ENCODE data around the gene SYCE1. TPM values are rescaled to one million over a fixed set of nuclear protein-coding genes. Genes with fewer than 3 reads are reported as not detected.
"Not testable (repeated sequence)": the region's sequence is repeated elsewhere in the genome, so short reads cannot be mapped to it uniquely, and the experiment has no call there.

SYCE1 gene
- total and polyA plus RNA-seq, 2 of the 4 experiments (the other 2 are of a cell fraction), result not detected

- H4K91ac ChIP-seq (ENCODE audit: insufficient read depth, low read depth, low read length); H3K9me1 ChIP-seq (ENCODE audit: insufficient read depth, low read length); H3K9ac ChIP-seq (ENCODE audit: low read depth, low read length); H4K5ac ChIP-seq (ENCODE audit: low read depth, low read length); H3K36me3 ChIP-seq (ENCODE audit: control insufficient read depth, insufficient read depth, low read length); H4K8ac ChIP-seq (ENCODE audit: low read depth in 2 of 2, low read length in 2 of 2); ATAC-seq (ENCODE audit: low read depth); H3K18ac ChIP-seq (ENCODE audit: low read depth, low read length); BruUV-seq (replicated peaks); H3K4me1 ChIP-seq (ENCODE audit: control insufficient read depth, insufficient read depth, low read length); H2BK20ac ChIP-seq (ENCODE audit: low read depth, low read length); H2AFZ ChIP-seq (replicated peaks; ENCODE audit: low read length, poor library complexity); DNase-seq; dilution Hi-C loops (cut with HindIII; ENCODE audit: low sequenced_read_pairs, unreplicated experiment); H2BK5ac ChIP-seq (ENCODE audit: low read depth, low read length, poor library complexity, severe bottlenecking); H3K79me1 ChIP-seq (ENCODE audit: low read depth in 1 of 2, low read length in 2 of 2); H3K4ac ChIP-seq (ENCODE audit: low read depth, low read length); H3K4me3 ChIP-seq (ENCODE audit: insufficient read depth, low read depth, low read length); H2AK9ac ChIP-seq (replicated peaks; ENCODE audit: low read depth, low read length, poor library complexity); CTCF ChIA-PET; H2BK15ac ChIP-seq (ENCODE audit: low read depth, low read length); H3K14ac ChIP-seq (replicated peaks; ENCODE audit: low read depth, low read length); H3K23ac ChIP-seq (ENCODE audit: low read depth, low read length); H4K20me1 ChIP-seq (ENCODE audit: insufficient read depth, low read length); H3K27me3 ChIP-seq (ENCODE audit: control insufficient read depth, insufficient read depth, low read length); H2BK120ac ChIP-seq (ENCODE audit: low read depth, low read length); H3K4me2 ChIP-seq (ENCODE audit: low read depth, low read length); H3K27ac ChIP-seq (ENCODE audit: insufficient read depth, low read length); POLR2A ChIA-PET (ENCODE audit: unreplicated experiment); intact Hi-C loops (cut with micrococcal nuclease); H3K56ac ChIP-seq (ENCODE audit: extremely low read depth, insufficient read depth, low read length); H2AK5ac ChIP-seq (ENCODE audit: low read depth, low read length): not testable (repeated sequence)
- peaks cover 20% of the 10 kb centered on the region for H3K9me3 ChIP-seq (ENCODE audit: control insufficient read depth, insufficient read depth, low read length)
- WGBS, 2 experiments (ENCODE audit: extremely low coverage in 2 of 2, insufficient read length in 1 of 2), result no CpG with 5 or more reads among the region's 21 CpGs
- in situ Hi-C loops (cut with MboI; ENCODE audit: low sequenced_read_pairs), result loop anchor here (5.0 kb wide), 1 partner anchor 132 kb away; no protein-coding TSS in a partner anchor
Measured at GRCh38 chr10:133569801-133570200, 4.4 kb upstream of the SYCE1 start.

GRCh38 chr10:133568831-133569527 lies 3.6 kb upstream of the SYCE1 start:
- H4K5ac ChIP-seq (ENCODE audit: low read depth, low read length); H2BK20ac ChIP-seq (ENCODE audit: low read depth, low read length); H3K56ac ChIP-seq (ENCODE audit: extremely low read depth, insufficient read depth, low read length); H3K79me1 ChIP-seq (ENCODE audit: low read depth in 1 of 2, low read length in 2 of 2); H3K9ac ChIP-seq (ENCODE audit: low read depth, low read length); BruUV-seq (replicated peaks); H3K18ac ChIP-seq (ENCODE audit: low read depth, low read length); DNase-seq; H2BK5ac ChIP-seq (ENCODE audit: low read depth, low read length, poor library complexity, severe bottlenecking); H4K91ac ChIP-seq (ENCODE audit: insufficient read depth, low read depth, low read length); H3K9me1 ChIP-seq (ENCODE audit: insufficient read depth, low read length); H2AK9ac ChIP-seq (replicated peaks; ENCODE audit: low read depth, low read length, poor library complexity); H3K14ac ChIP-seq (replicated peaks; ENCODE audit: low read depth, low read length); dilution Hi-C loops (cut with HindIII; ENCODE audit: low sequenced_read_pairs, unreplicated experiment); H2AFZ ChIP-seq (replicated peaks; ENCODE audit: low read length, poor library complexity); H3K27me3 ChIP-seq (ENCODE audit: control insufficient read depth, insufficient read depth, low read length); H3K4ac ChIP-seq (ENCODE audit: low read depth, low read length); intact Hi-C loops (cut with micrococcal nuclease); POLR2A ChIA-PET (ENCODE audit: unreplicated experiment); H4K8ac ChIP-seq (ENCODE audit: low read depth in 2 of 2, low read length in 2 of 2); in situ Hi-C loops (cut with MboI; ENCODE audit: low sequenced_read_pairs); H2BK120ac ChIP-seq (ENCODE audit: low read depth, low read length); H2BK15ac ChIP-seq (ENCODE audit: low read depth, low read length); CTCF ChIA-PET; H3K4me1 ChIP-seq (ENCODE audit: control insufficient read depth, insufficient read depth, low read length); H4K20me1 ChIP-seq (ENCODE audit: insufficient read depth, low read length); H3K4me2 ChIP-seq (ENCODE audit: low read depth, low read length); H3K23ac ChIP-seq (ENCODE audit: low read depth, low read length); H2AK5ac ChIP-seq (ENCODE audit: low read depth, low read length); H3K27ac ChIP-seq (ENCODE audit: insufficient read depth, low read length); H3K36me3 ChIP-seq (ENCODE audit: control insufficient read depth, insufficient read depth, low read length): not testable (repeated sequence)
- peak; percentile 63 for ATAC-seq (ENCODE audit: low read depth)
- no CpG with 5 or more reads among the region's 80 CpGs for WGBS, 2 experiments (ENCODE audit: extremely low coverage in 2 of 2, insufficient read length in 1 of 2)
- H3K9me3 ChIP-seq (ENCODE audit: control insufficient read depth, insufficient read depth, low read length), result peaks cover 23% of the 10 kb centered on the region
- H3K4me3 ChIP-seq (ENCODE audit: insufficient read depth, low read depth, low read length), result 0 out of 2 replicates have a peak overlapping the region, but pooled peaks have one; percentile 18
